NCI-H187 (cell line): Measurements from ENCODE around the gene WFDC10A.
A peak's percentile ranks its signal among the peaks of the same experiment; 100 is the strongest.
"Not testable (repeated sequence)": the region's sequence is repeated elsewhere in the genome, so short reads cannot be mapped to it uniquely, and the experiment has no call there.

Experiments used
- DNase-seq, 2 experiments: peaks; one replicate each; lab custom pipeline; 2025; lab: John Stamatoyannopoulos, UW

WFDC10A gene

GRCh38 chr20:45647441-45648050 is 18.0 kb downstream of the WFDC10A start:
- no peak for DNase-seq

GRCh38 chr20:45649312-45649863 is 19.8 kb downstream of the WFDC10A start:
- DNase-seq, result no peak

GRCh38 chr20:45651726-45652125 is 22.2 kb downstream of the WFDC10A start:
- DNase-seq, result peak; percentile 16 to 17

GRCh38 chr20:45657038-45657437 is 27.5 kb downstream of the WFDC10A start:
- DNase-seq, result not testable (repeated sequence)

GRCh38 chr20:45670139-45670538 is 40.6 kb downstream of the WFDC10A start, which contains the start of gene WFDC11:
WFDC11 (minus strand) TSS chr20:45670239; CDS start chr20:45650600, 19,639 bp downstream.
- DNase-seq, result no peak

- no peak for DNase-seq
Measured at GRCh38 chr20:45672765-45673164, 43.2 kb downstream of the WFDC10A start.

GRCh38 chr20:45679650-45680049 is 50.1 kb downstream of the WFDC10A start:
- DNase-seq, result no peak
